K562 (cell line): Measurements from ENCODE around the gene DBNL. TPM values are rescaled to one million over a fixed set of nuclear protein-coding genes. Genes with fewer than 3 reads are reported as not detected.

Experiments
- CEBPZ ChIP-seq: fragments of 150-350 bp; IDR thresholded peaks from 2 replicates; pipeline ENCODE4 v1.6.1; 2014; ENCODE audit warnings: low read depth, mild to moderate bottlenecking, low read length, borderline replicate concordance
- CLOCK ChIP-seq: fragments of 250-450 bp; sonication (Bioruptor Pico); IDR thresholded peaks from 2 replicates; pipeline ENCODE4 v1.4.0; 2020; ENCODE audit warnings: mild to moderate bottlenecking, moderate library complexity, borderline replicate concordance
- DEAF1 ChIP-seq: fragments of 450-650 bp; formaldehyde crosslinking; IDR thresholded peaks from 2 replicates; pipeline ENCODE4 v1.4.0; 2020; ENCODE audit warnings: mild to moderate bottlenecking, moderate library complexity
- DLX4 ChIP-seq: fragments of 250-450 bp; sonication (Bioruptor Pico); IDR thresholded peaks from 2 replicates; pipeline ENCODE4 v1.6.1; 2021; ENCODE audit warnings: mild to moderate bottlenecking
- ELF2 ChIP-seq: fragments of 250-450 bp; sonication (Bioruptor Pico); IDR thresholded peaks from 2 replicates; pipeline ENCODE4 v1.5.0; 2021; ENCODE audit warnings: mild to moderate bottlenecking
- FIP1L1 ChIP-seq: fragments of 200-400 bp; formaldehyde crosslinking; IDR thresholded peaks from 2 replicates; pipeline ENCODE4 v1.6.1; 2018; ENCODE audit warnings: mild to moderate bottlenecking, low read depth, low read length; ENCODE audit not compliant: poor library complexity, severe bottlenecking
- FOXA3 ChIP-seq, 2 experiments: fragments of 450-650 bp in 1 of 2; sonication (generic) in 1 of 2; formaldehyde crosslinking; IDR thresholded peaks in 1 of 2; conservative IDR thresholded peaks in 1 of 2; 2 replicates each; pipeline versions ENCODE4 v1.4.0 to v1.8.0; 2020 to 2022; ENCODE audit warnings: mild to moderate bottlenecking in 2 of 2, missing genetic modification reagents in 1 of 2
- GABPB2 ChIP-seq: fragments of 250-450 bp; sonication (Bioruptor Pico); conservative IDR thresholded peaks from 2 replicates; pipeline ENCODE4 v1.5.1; 2021; ENCODE audit warnings: mild to moderate bottlenecking
- HNRNPUL1 ChIP-seq: fragments of 200-400 bp; formaldehyde crosslinking; IDR thresholded peaks from 2 replicates; pipeline ENCODE4 v1.6.1; 2017; ENCODE audit warnings: low read length
- KDM5B ChIP-seq: fragments of 200-600 bp; sonication (generic); IDR thresholded peaks from 2 replicates; pipeline ENCODE4 v1.6.1; 2012; ENCODE audit warnings: low read depth, mild to moderate bottlenecking, moderate library complexity, low read length, control low read depth, inconsistent platforms; ENCODE audit not compliant: insufficient replicate concordance
- KHSRP ChIP-seq: fragments of 450-650 bp; IDR thresholded peaks from 2 replicates; pipeline ENCODE4 v1.6.1; 2017
- KLF16 ChIP-seq: IDR thresholded peaks from 2 replicates; pipeline ENCODE4 v1.6.1; 2016; ENCODE audit warnings: antibody characterized with exemption
- SMAD1 ChIP-seq: fragments of 150-350 bp; IDR thresholded peaks from 2 replicates; pipeline ENCODE4 v1.6.1; 2014; ENCODE audit warnings: low read length, low read depth; ENCODE audit not compliant: partially characterized antibody
- SP2 ChIP-seq: IDR thresholded peaks from 2 replicates; pipeline ENCODE4 v1.6.1; 2011; ENCODE audit warnings: mild to moderate bottlenecking, low read depth, low read length, moderate library complexity; ENCODE audit not compliant: poor library complexity, severe bottlenecking; ENCODE audit errors: extremely low read depth
- SREBF1 ChIP-seq: fragments of 150-350 bp; IDR thresholded peaks from 2 replicates; pipeline ENCODE4 v1.6.1; 2014; ENCODE audit warnings: antibody characterized with exemption, low read depth, low read length, borderline replicate concordance
- SREBF2 ChIP-seq: sonication (generic); formaldehyde crosslinking; IDR thresholded peaks from 2 replicates; pipeline ENCODE4 v1.4.0; 2020; ENCODE audit warnings: mild to moderate bottlenecking, missing genetic modification reagents
- TSC22D4 ChIP-seq: fragments of 450-650 bp; IDR thresholded peaks from 2 replicates; pipeline ENCODE4 v1.6.1; 2016; ENCODE audit warnings: missing genetic modification characterization, missing biosample characterization, control low read depth
- ZNF143 ChIP-seq: sonication (generic); formaldehyde crosslinking; IDR thresholded peaks from 2 replicates; pipeline ENCODE4 v1.9.0; 2022; ENCODE audit warnings: mild to moderate bottlenecking, missing genetic modification reagents
- ZNF146 ChIP-seq: IDR thresholded peaks from one replicate; pipeline ENCODE4 v1.6.1; 2018; ENCODE audit warnings: missing compliant biosample characterization; ENCODE audit not compliant: unreplicated experiment
- polyA plus RNA-seq, 8 experiments: library from polyadenylated mRNA; depleted of rRNA in 4 of 8; stranded (reverse) in 5 of 8; unstranded in 3 of 8; fragments of >200 nt; fragmentation: Nextera tagmentation in 2 of 8; fragmentation: Illumina TruSeq in 1 of 8; extraction: Ambion mirVana in 2 of 8; extraction: Trizol in 1 of 8; gene quantifications; 2 replicates each; pipeline versions ENCODE4 v1.2.1 to v1.2.3, GENCODE V29; 2011 to 2014; ENCODE audit warnings: inconsistent platforms in 1 of 8, missing spikeins in 1 of 8
- total RNA-seq, 7 experiments: library from RNA; depleted of rRNA in 6 of 7; stranded (reverse); fragments of >200 nt in 6 of 7; fragmentation: Illumina TruSeq in 2 of 7; extraction: Trizol in 2 of 7; gene quantifications; 2 replicates each; pipeline versions ENCODE4 v1.2.1 to v1.2.3, GENCODE V29; 2011 to 2021; ENCODE audit warnings: low replicate concordance in 1 of 7

The DBNL gene
- total and polyA plus RNA-seq, 9 of the 15 experiments (the other 6 are each of a cell fraction or from before 2014, with no cell fraction given): 1.9 to 65.1 (median 38.9) TPM

- TF ChIP-seq SREBF1 (no peak), CEBPZ (no peak), CLOCK (CRISPR knock-in tag) (no peak), GABPB2 (CRISPR knock-in tag) (no peak), KLF16 (no peak), TSC22D4 (tag) (no peak), DLX4 (CRISPR knock-in tag) (no peak), ZNF143 (no peak), SP2 (no peak), FOXA3 (CRISPR knock-in tag; conservative IDR thresholded peaks at IDR 0.05 in 1 of 2, IDR thresholded peaks at IDR 0.05 in 1 of 2) (0 out of 4 replicates have a peak, but pooled peaks of 1 of the 2 experiments have one; percentile 40), SREBF2 (CRISPR knock-in tag) (no peak), ELF2 (peak; percentile 82), DEAF1 (CRISPR knock-in tag) (no peak), KHSRP (no peak), HNRNPUL1 (no peak), ZNF146 (no peak), KDM5B (peak; percentile 86), SMAD1 (peak; percentile 43), FIP1L1 (peak; percentile 72)
Measured at GRCh38 chr7:44044315-44045225, at the start of gene DBNL (continued).
